GM19324 (cell line): ENCODE results near the gene CALB2.

Experiments used
- ATAC-seq: cut with Tn5 transposase; IDR thresholded peaks from one replicate; pipeline ENCODE4 v1.9.1; 2021; ENCODE audit warnings: mild to moderate bottlenecking, moderate library complexity; ENCODE audit not compliant: unreplicated experiment, low FRiP score

Gene CALB2

DNA sequence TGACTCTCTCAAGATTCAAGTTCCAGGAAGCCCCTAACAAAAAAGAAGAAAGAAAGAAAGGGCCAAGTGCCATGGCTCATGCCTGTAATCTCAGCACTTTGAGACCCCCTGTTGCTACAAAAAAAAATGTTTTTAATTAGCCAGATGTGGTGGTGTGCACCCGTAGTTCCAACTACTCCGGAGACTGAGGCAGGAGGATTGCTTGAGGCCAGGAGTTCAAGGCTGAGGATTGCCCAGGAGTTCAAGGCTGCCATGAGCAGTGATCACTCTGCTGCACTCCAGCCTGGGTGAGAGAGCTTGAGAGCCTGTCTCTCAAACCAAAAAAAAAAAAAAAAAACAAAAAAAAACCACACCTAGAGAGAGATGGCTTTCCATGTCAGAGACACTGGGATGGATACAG lies 64.5 kb downstream of the CALB2 start:
- ATAC-seq: no peak

- ATAC-seq: no peak
Observed at GRCh38 chr16:71423865-71424264, 65.3 kb downstream of the CALB2 start.

- no peak for ATAC-seq
Observed at GRCh38 chr16:71424626-71425025, 66.1 kb downstream of the CALB2 start.

DNA sequence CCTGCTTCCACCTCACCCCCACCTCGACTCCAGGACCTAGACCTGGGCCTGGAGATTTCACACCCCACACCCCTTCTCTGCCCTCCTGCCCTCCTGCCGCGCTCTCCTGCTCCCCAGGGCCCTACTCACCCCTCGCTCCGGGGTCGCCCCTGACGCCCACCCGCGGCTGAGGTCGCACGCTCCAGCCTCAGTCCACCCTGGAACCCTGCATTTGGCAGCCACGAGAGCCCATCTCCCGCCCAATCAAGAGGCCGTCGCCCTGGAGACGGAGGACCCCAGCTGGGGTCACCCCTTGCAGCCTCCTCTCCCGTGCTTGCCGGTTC lies 67.2 kb downstream of the CALB2 start:
- no peak for ATAC-seq

DNA sequence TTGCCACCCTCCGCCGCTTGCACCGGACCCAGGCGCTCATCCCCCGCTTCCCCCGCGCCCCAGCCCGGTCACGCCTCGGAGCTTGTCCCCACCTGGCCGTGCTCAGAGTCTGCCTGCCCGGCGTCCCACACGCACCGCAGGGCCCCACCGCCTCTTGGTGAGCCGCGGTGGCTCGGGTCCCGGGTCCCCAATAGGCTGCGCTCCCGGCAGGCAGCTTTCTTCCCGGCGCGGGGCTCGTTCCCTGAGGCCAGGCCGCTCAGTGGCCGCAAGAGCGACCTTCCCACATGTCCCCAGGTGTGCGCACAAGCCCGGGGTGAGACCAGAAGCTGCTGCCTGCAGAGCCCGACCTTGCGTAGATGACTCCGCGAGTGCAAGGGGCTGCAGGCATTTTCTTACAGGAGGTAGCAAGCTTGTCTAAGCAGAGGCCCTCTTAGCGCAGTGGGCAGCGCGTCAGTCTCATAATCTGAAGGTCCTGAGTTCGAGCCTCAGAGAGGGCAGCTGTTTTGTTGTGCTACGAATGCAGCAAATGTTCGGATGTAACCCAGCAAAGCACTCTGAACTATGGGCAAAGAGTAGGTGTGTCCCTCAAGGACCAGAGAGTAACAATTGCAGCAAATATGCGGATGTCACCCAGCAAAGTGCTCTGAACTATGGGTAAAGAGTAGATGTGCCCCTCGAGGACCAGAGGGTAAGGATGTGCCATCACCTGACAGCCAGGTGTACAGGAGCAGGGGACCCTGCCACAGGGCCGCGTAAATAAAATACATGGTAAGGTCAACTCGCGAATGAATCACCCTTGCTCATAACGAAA lies 67.8 kb downstream of the CALB2 start:
- no peak for ATAC-seq

DNA sequence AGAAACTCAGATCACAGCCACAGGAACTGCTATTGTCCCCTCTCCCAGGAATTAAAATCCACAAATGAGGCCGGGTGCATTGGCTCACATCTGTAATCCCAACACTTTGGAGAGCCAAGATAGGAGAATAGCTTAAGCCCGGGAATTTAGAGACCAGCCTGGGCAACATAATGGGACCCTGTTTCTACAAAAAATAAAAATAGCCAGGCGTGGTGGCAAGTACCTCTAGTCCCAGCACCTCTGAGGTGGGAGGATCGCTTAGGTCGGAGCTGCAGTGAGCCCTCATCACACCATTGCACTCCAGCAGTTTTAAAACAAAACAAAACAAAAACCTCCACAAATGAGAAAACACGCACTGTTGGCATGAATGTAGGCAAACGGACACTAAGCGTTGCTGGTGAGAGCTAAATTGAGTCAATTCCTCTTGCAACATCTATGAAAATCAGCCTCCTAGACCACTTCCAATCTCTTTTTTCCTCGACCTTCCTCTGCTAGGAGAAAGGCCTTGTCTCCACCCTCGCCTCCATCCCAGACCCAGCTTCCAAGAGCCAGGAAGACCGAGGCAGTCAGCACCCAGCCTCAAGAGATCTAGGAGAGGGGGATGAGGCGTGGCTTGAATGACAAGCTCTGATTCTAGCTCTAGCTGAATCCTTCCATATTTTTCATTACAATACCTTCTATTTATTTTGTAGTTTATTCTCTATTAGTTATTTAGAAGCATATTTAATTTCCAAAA lies 68.5 kb downstream of the CALB2 start:
- no peak for ATAC-seq

- ATAC-seq: no peak
Observed at GRCh38 chr16:71428385-71428784, 69.9 kb downstream of the CALB2 start.

DNA sequence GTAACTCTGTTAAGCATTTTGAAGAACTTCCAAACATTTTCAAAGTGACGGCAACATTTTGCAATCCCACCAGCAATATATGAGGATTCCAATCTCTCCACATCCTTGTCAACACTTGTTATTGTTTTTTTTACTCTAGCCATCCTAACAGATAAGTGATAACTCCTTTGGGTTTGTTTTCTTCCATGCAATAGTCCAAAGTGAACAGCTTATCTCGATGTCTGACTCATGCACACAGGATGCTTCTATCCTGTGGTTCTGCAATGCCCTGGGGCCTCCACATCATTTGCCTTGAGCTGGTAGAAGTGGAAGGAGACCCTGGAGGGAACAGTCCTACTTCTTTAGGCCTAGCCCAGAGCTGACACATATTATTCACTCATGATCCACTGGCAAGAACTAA lies 70.4 kb downstream of the CALB2 start:
- no peak for ATAC-seq

DNA sequence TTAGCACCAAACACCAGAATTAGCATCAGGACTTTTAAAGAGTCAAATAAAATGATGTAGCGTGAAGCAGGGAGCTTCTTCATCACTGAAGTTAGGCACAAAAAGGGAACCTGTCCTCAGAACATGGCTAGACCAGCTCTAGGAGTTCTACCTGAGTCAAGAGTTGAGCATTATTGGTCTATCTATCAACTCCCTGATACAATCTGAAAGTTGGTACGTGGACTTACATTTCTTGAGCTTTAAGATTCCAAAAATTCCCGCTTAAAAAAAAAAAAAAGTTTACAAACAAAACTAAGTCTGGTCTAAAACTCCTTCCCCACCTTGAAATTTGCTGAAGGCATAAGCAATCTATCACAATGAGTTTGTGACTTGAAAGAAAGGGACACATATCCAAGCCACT lies 71.1 kb downstream of the CALB2 start:
- no peak for ATAC-seq

DNA sequence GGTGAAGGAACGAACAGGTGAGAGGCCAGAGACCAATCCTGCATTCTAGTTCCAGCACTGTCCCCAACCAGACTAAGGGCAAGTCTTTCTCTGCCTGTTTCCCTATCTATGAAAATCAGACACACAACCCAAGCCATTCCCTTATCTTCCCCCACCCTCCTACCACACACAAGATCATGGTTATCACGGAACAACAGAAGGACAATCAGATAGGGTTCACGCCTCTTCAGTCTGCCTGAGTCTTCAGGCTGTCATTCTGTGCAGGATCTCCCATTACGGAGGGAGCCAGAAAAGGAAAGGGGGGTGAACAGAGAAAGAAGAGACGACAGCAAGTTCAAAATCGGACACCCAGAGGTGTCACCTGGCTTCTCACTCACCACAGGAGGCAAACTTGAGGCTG lies 72.2 kb downstream of the CALB2 start:
- ATAC-seq: no peak

DNA sequence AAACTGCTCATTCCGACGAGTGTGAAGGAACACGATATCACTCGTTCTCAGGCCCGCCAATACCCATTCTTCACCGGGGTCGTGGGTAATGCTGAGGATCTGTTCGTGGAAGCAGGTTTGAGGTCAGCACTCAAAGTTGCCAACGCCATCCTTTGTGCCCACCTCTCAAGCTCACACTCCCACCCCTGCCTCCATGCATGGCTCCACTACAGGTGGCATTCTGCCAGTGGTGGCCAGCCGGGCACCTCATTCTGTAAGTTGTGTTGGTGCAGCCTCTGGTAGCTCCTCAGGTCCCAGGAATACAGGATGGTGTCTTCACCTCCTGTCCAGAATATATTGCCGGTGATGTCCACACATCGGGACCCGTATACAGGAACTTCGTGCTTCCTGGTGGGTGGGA lies 72.7 kb downstream of the CALB2 start:
- ATAC-seq: no peak

GRCh38 chr16:71431991-71432390 lies 73.5 kb downstream of the CALB2 start:
- no peak for ATAC-seq

GRCh38 chr16:71432906-71433305 lies 74.4 kb downstream of the CALB2 start:
- ATAC-seq: no peak

DNA sequence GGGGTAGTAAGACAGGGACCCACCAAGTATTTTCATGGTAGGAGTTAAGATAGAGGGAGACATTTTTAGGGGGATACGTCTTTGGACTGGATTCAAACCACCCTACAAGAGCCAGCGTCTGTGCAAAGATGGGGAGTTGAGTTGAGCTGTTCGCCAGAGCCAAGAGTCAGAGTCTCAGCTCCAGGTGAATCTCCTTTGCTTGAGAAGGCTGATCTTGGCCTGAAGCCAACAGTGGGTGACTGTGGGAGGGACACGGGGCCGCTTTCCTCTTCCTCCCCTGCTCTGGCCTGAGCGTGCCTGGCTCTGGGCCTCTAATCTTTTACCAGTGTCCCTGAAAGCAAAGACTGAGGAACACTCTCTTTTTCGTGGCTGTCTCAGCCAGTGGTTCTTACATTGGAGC lies 78.0 kb downstream of the CALB2 start:
- ATAC-seq: no peak

DNA sequence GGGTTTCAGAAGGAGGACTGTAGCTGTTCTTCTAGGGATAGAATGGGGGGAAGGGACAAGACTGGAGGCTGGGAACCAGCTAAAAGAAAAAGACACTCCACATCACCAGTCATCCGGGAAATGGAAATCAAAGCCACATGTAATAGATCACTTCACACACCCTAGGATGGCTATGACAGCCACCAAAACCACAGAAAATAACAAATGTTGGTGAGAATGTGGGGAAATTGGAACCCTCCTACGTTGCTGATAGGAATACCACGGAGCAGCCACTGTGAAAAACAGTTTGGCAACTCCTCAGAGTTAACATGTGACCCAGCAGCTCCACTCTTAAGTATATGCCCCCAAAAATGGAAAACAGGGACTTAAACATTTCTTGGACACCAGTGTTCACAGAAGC lies 81.0 kb downstream of the CALB2 start:
- ATAC-seq: no peak
